ENCODE measurements around the gene IL10RA.
"Not testable (repeated sequence)": the region's sequence is repeated elsewhere in the genome, so short reads cannot be mapped to it uniquely, and the experiment has no call there.

Gene IL10RA

GRCh38 chr11:117977029-117977428 lies 9.2 kb upstream of the IL10RA start:
- Histone ChIP-seq H3K4me3 (no peak overlapping the region), H3K27ac (no peak overlapping the region), H3K9ac (no peak overlapping the region), H3K4me1 (peaks cover 38% of the 10 kb centered on the region), H3K4me2 (peak overlapping the region; percentile 47), H3K36me3 (no peaks in the 10 kb centered on the region), H3K27me3 (no peaks in the 10 kb centered on the region), H3K9me3 (no peaks in the 10 kb centered on the region), H4K20me1 (no peaks in the 10 kb centered on the region)
- no peak for TF ChIP-seq Cebpa-rat (IDR thresholded peaks at IDR 0.05)

- H3K4me2 ChIP-seq: peak overlapping the region; percentile 47
- not testable (repeated sequence) for H3K9ac ChIP-seq, H3K36me3 ChIP-seq, H4K20me1 ChIP-seq, H3K27me3 ChIP-seq, H3K4me3 ChIP-seq, H3K9me3 ChIP-seq, H3K27ac ChIP-seq
- peaks cover 34% of the 10 kb centered on the region for H3K4me1 ChIP-seq
Observed at GRCh38 chr11:117977612-117978264, 8.5 kb upstream of the IL10RA start.

GRCh38 chr11:117978291-117978910 lies 7.8 kb upstream of the IL10RA start:
- H3K9ac ChIP-seq, H3K4me3 ChIP-seq, H3K4me2 ChIP-seq, H3K27me3 ChIP-seq, H4K20me1 ChIP-seq, H3K36me3 ChIP-seq, H3K9me3 ChIP-seq, H3K27ac ChIP-seq: not testable (repeated sequence)
- H3K4me1 ChIP-seq: peaks cover 27% of the 10 kb centered on the region

- Histone ChIP-seq H3K4me1 (peaks cover 24% of the 10 kb centered on the region), H3K4me3 (no peak overlapping the region), H3K9ac (no peak overlapping the region), H3K36me3 (no peaks in the 10 kb centered on the region), H3K4me2 (no peak overlapping the region; the same call in 1 of the 2 replicates), H4K20me1 (no peaks in the 10 kb centered on the region), H3K27me3 (no peaks in the 10 kb centered on the region), H3K27ac (no peak overlapping the region), H3K9me3 (peaks cover 3% of the 10 kb centered on the region; the same call in 1 of the 2 replicates)
- TF ChIP-seq Cebpa-rat (IDR thresholded peaks at IDR 0.05): no peak
Observed at GRCh38 chr11:117978991-117979390, 7.2 kb upstream of the IL10RA start.

GRCh38 chr11:117979481-117980211 lies 6.5 kb upstream of the IL10RA start:
- Histone ChIP-seq H3K36me3 (no peaks in the 10 kb centered on the region), H3K27me3 (peaks cover 4% of the 10 kb centered on the region; the same call in 1 of the 2 replicates), H3K4me1 (peaks cover 24% of the 10 kb centered on the region), H3K9ac (no peak overlapping the region), H3K27ac (no peak overlapping the region), H3K9me3 (peaks cover 3% of the 10 kb centered on the region; the same call in 1 of the 2 replicates), H3K4me3 (no peak overlapping the region), H4K20me1 (no peaks in the 10 kb centered on the region), H3K4me2 (no peak overlapping the region; the same call in 1 of the 2 replicates)
- TF ChIP-seq Cebpa-rat (IDR thresholded peaks at IDR 0.05): no peak

- no peak overlapping the region for H3K4me3 ChIP-seq
- H3K9me3 ChIP-seq: peaks cover 3% of the 10 kb centered on the region; the same call in 1 of the 2 replicates
- H3K27me3 ChIP-seq: peaks cover 10% of the 10 kb centered on the region; the same call in 1 of the 2 replicates
- H3K9ac ChIP-seq: no peak overlapping the region
- no peak for TF ChIP-seq Cebpa-rat (IDR thresholded peaks at IDR 0.05)
- H3K27ac ChIP-seq: no peak overlapping the region
- no peaks in the 10 kb centered on the region for H3K36me3 ChIP-seq
- peaks cover 24% of the 10 kb centered on the region for H3K4me1 ChIP-seq
- no peak overlapping the region for H3K4me2 ChIP-seq
- H4K20me1 ChIP-seq: no peaks in the 10 kb centered on the region
Observed at GRCh38 chr11:117980280-117980679, 5.9 kb upstream of the IL10RA start.

GRCh38 chr11:117980720-117981119 lies 5.5 kb upstream of the IL10RA start:
- H4K20me1 ChIP-seq: no peaks in the 10 kb centered on the region
- peaks cover 3% of the 10 kb centered on the region; the same call in 1 of the 2 replicates for H3K9me3 ChIP-seq
- no peaks in the 10 kb centered on the region for H3K36me3 ChIP-seq
- H3K4me3 ChIP-seq: no peak overlapping the region
- no peak overlapping the region for H3K9ac ChIP-seq
- no peak for TF ChIP-seq Cebpa-rat (IDR thresholded peaks at IDR 0.05)
- peaks cover 15% of the 10 kb centered on the region; the same call in 1 of the 2 replicates for H3K27me3 ChIP-seq
- no peak overlapping the region for H3K4me2 ChIP-seq
- H3K4me1 ChIP-seq: peaks cover 28% of the 10 kb centered on the region
- H3K27ac ChIP-seq: no peak overlapping the region

- H3K27me3 ChIP-seq: peaks cover 39% of the 10 kb centered on the region
- H3K4me3 ChIP-seq: no peak overlapping the region
- no peak overlapping the region for H3K4me2 ChIP-seq
- H3K36me3 ChIP-seq: no peaks in the 10 kb centered on the region
- H3K27ac ChIP-seq: no peak overlapping the region
- H3K4me1 ChIP-seq: peaks cover 35% of the 10 kb centered on the region
- H3K9ac ChIP-seq: no peak overlapping the region
- TF ChIP-seq Cebpa-rat (IDR thresholded peaks at IDR 0.05): no peak
- H3K9me3 ChIP-seq: peaks cover 3% of the 10 kb centered on the region; the same call in 1 of the 2 replicates
- peaks cover 6% of the 10 kb centered on the region; the same call in 1 of the 2 replicates for H4K20me1 ChIP-seq
Observed at GRCh38 chr11:117983163-117983475, 3.1 kb upstream of the IL10RA start.

GRCh38 chr11:117984476-117984875 lies 1.7 kb upstream of the IL10RA start:
- Histone ChIP-seq H3K9ac (no peak overlapping the region), H3K4me3 (no peak overlapping the region), H3K27ac (no peak overlapping the region), H3K36me3 (no peaks in the 10 kb centered on the region), H3K4me1 (peaks cover 39% of the 10 kb centered on the region), H3K4me2 (no peak overlapping the region), H3K27me3 (peaks cover 52% of the 10 kb centered on the region), H3K9me3 (peaks cover 3% of the 10 kb centered on the region; the same call in 1 of the 2 replicates), H4K20me1 (peaks cover 6% of the 10 kb centered on the region; the same call in 1 of the 2 replicates)
- TF ChIP-seq Cebpa-rat (IDR thresholded peaks at IDR 0.05): no peak
